Measurements from ENCODE around the gene MACROD2. TPM values are rescaled to one million over a fixed set of nuclear protein-coding genes. Genes with fewer than 3 reads are reported as not detected.

Gene MACROD2
- total RNA-seq, 1 experiment from 2014 or later: 3.7 TPM

- Histone ChIP-seq H3K27ac (ENCODE audit: low read depth, low read length) (no peak overlapping the region), H3K4me2 (ENCODE audit: low read length) (no peak overlapping the region), H3K79me2 (ENCODE audit: insufficient read depth, low read length) (no peaks in the 10 kb centered on the region), H3K9me2 (ENCODE audit: insufficient read depth) (no peaks in the 10 kb centered on the region), H3K9ac (ENCODE audit: low read length) (no peak overlapping the region), H3K36me3 (ENCODE audit: control insufficient read depth in 1 of 2, insufficient read depth in 2 of 2, low read length in 2 of 2) (no peaks in the 10 kb centered on the region), H2AFZ (ENCODE audit: low read depth, low read length, poor library complexity, severe bottlenecking) (no peak overlapping the region), H3K9me3 (ENCODE audit: control insufficient read depth in 1 of 2, insufficient read depth in 1 of 2, low read depth in 1 of 2, low read length in 2 of 2) (peaks cover 0 to 8% of the 10 kb centered on the region in 2 experiments; a peak in 2 of 4 replicates), H4K20me1 (ENCODE audit: insufficient read depth) (no peaks in the 10 kb centered on the region), H3K4me3 (replicated peaks in 1 of 2; ENCODE audit: low read depth in 1 of 2, low read length in 2 of 2) (no peak overlapping the region), H3K27me3 (ENCODE audit: insufficient read depth, low read length) (no peaks in the 10 kb centered on the region), H3K4me1 (ENCODE audit: control insufficient read depth in 1 of 2, insufficient read depth in 2 of 2, low read length in 2 of 2) (no peaks in the 10 kb centered on the region)
- POLR2A ChIA-PET: no interaction called here
- BruUV-seq (replicated peaks): no TSS peak
- CTCF ChIA-PET: no interaction called here
- intact Hi-C loops (cut with micrococcal nuclease): no loop called here
- TF ChIP-seq FOSL1 (IDR thresholded peaks at IDR 0.05; ENCODE audit: low read depth) (no peak), RAD21 (IDR thresholded peaks at IDR 0.05; ENCODE audit: low read depth) (no peak), SP1 (IDR thresholded peaks at IDR 0.05; ENCODE audit: low read depth) (no peak), MAX (IDR thresholded peaks at IDR 0.05) (no peak), CEBPB (IDR thresholded peaks at IDR 0.05; ENCODE audit: low read depth) (no peak), ATF3 (IDR thresholded peaks at IDR 0.05) (no peak), POLR2A (IDR thresholded peaks at IDR 0.05; ENCODE audit: borderline replicate concordance, extremely low read depth, insufficient read depth, insufficient read length) (no peak), TCF7L2 (IDR thresholded peaks at IDR 0.05; ENCODE audit: borderline replicate concordance, extremely low read depth, insufficient read depth, insufficient read length) (no peak), CBX3 (IDR thresholded peaks at IDR 0.05; ENCODE audit: low read depth) (no peak), ZFX (IDR thresholded peaks at IDR 0.05) (no peak), EZH2phosphoT487 (IDR thresholded peaks at IDR 0.05; ENCODE audit: borderline replicate concordance) (no peak), SRF (IDR thresholded peaks at IDR 0.05; ENCODE audit: low read depth) (no peak), YY1 (IDR thresholded peaks at IDR 0.05; ENCODE audit: extremely low read depth, insufficient replicate concordance, low read depth, low read length) (no peak), SIN3A (IDR thresholded peaks at IDR 0.05; ENCODE audit: low read depth) (no peak), EZH2 (IDR thresholded peaks at IDR 0.05) (no peak), REST (IDR thresholded peaks at IDR 0.05; ENCODE audit: low read depth) (no peak)
- RAD21 ChIA-PET (ENCODE audit: low non-redundant PET in 1 of 2, low total read pairs in 2 of 2, uncharacterized antibody in 2 of 2, unreplicated experiment in 2 of 2): no interaction called here
- DNase-seq (ENCODE audit: low read depth, low spot score) (no peak), ATAC-seq (no peak)
Observed at GRCh38 chr20:15716256-15716655, 1720.9 kb downstream of the MACROD2 start.

Data from HCT116 (cell line).